ENCODE data around the gene MRPS35. TPM values are rescaled to one million over a fixed set of nuclear protein-coding genes. Genes with fewer than 3 reads are reported as not detected.
"Not testable (repeated sequence)": the region's sequence is repeated elsewhere in the genome, so short reads cannot be mapped to it uniquely, and the experiment has no call there.

MRPS35 gene
- total RNA-seq, 1 donor from 2014 or later = 54.0 TPM

GRCh38 chr12:27711967-27712366 is 1.3 kb downstream of the MRPS35 start:
- Mint-ChIP-seq H3K27me3 (ENCODE audit: low read depth) (peaks cover 7% of the 10 kb centered on the region), H3K9me3 (no peaks in the 10 kb centered on the region), H3K4me3 (ENCODE audit: low read depth) (peak overlapping the region; percentile 95), H3K4me1 (ENCODE audit: low read depth) (peaks cover 21% of the 10 kb centered on the region), H3K27ac (no peak overlapping the region), H3K36me3 (ENCODE audit: low read depth) (peaks cover 34% of the 10 kb centered on the region)
- DNase-seq (ENCODE audit: low spot score) = no peak
- intact Hi-C loops (cut with micrococcal nuclease) = loop anchor here (2.0 kb wide), 1 partner anchor 381 kb away; no protein-coding TSS in a partner anchor

- Mint-ChIP-seq H3K9me3 (no peaks in the 10 kb centered on the region), H3K4me1 (ENCODE audit: low read depth) (peaks cover 3% of the 10 kb centered on the region), H3K27ac (no peak overlapping the region), H3K27me3 (ENCODE audit: low read depth) (no peaks in the 10 kb centered on the region), H3K36me3 (ENCODE audit: low read depth) (peaks cover 39% of the 10 kb centered on the region), H3K4me3 (ENCODE audit: low read depth) (no peak overlapping the region)
- intact Hi-C loops (cut with micrococcal nuclease) = no loop called here
- no peak for DNase-seq (ENCODE audit: low spot score)
Measured at GRCh38 chr12:27723212-27723611, 12.6 kb downstream of the MRPS35 start.

- intact Hi-C loops (cut with micrococcal nuclease) = loop anchor here (5.0 to 10.0 kb wide), 2 partner anchors 52 to 1145 kb away; partner anchors contain the start of genes KLHL42 and MANSC4
- Mint-ChIP-seq H3K27ac (no peak overlapping the region), H3K27me3 (ENCODE audit: low read depth) (no peaks in the 10 kb centered on the region), H3K4me1 (ENCODE audit: low read depth) (peaks cover 1% of the 10 kb centered on the region), H3K36me3 (ENCODE audit: low read depth) (peaks cover 32% of the 10 kb centered on the region), H3K4me3 (ENCODE audit: low read depth) (no peak overlapping the region), H3K9me3 (no peaks in the 10 kb centered on the region)
- no peak for DNase-seq (ENCODE audit: low spot score)
Measured at GRCh38 chr12:27730097-27730588, 19.5 kb downstream of the MRPS35 start.

GRCh38 chr12:27732281-27732680 is 21.6 kb downstream of the MRPS35 start:
- Mint-ChIP-seq H3K27me3 (ENCODE audit: low read depth) (no peaks in the 10 kb centered on the region), H3K4me1 (ENCODE audit: low read depth) (peaks cover under 1% of the 10 kb centered on the region), H3K9me3 (no peaks in the 10 kb centered on the region), H3K36me3 (ENCODE audit: low read depth) (peaks cover 37% of the 10 kb centered on the region), H3K4me3 (ENCODE audit: low read depth) (no peak overlapping the region), H3K27ac (no peak overlapping the region)
- intact Hi-C loops (cut with micrococcal nuclease) = loop anchor here (5.0 to 10.0 kb wide), 2 partner anchors 50 to 1143 kb away; partner anchors contain the start of genes KLHL42 and MANSC4
- no peak for DNase-seq (ENCODE audit: low spot score)

GRCh38 chr12:27733052-27733656 is 22.5 kb downstream of the MRPS35 start:
- Mint-ChIP-seq H3K27me3 (ENCODE audit: low read depth) (no peaks in the 10 kb centered on the region), H3K36me3 (ENCODE audit: low read depth) (peaks cover 41% of the 10 kb centered on the region), H3K9me3 (no peaks in the 10 kb centered on the region), H3K4me1 (ENCODE audit: low read depth) (peaks cover 2% of the 10 kb centered on the region), H3K27ac (no peak overlapping the region), H3K4me3 (ENCODE audit: low read depth) (no peak overlapping the region)
- intact Hi-C loops (cut with micrococcal nuclease) = loop anchor here (1.0 to 10.0 kb wide), 4 partner anchors 49 to 1142 kb away; partner anchors contain the start of genes KLHL42 and MANSC4
- DNase-seq (ENCODE audit: low spot score) = no peak

- Mint-ChIP-seq H3K27me3 (ENCODE audit: low read depth) (no peaks in the 10 kb centered on the region), H3K4me1 (ENCODE audit: low read depth) (peaks cover 2% of the 10 kb centered on the region), H3K27ac (no peak overlapping the region), H3K4me3 (ENCODE audit: low read depth) (no peak overlapping the region), H3K36me3 (ENCODE audit: low read depth) (peaks cover 41% of the 10 kb centered on the region), H3K9me3 (no peaks in the 10 kb centered on the region)
- DNase-seq (ENCODE audit: low spot score) = no peak
- intact Hi-C loops (cut with micrococcal nuclease) = loop anchor here (1.0 to 10.0 kb wide), 4 partner anchors 49 to 1141 kb away; partner anchors contain the start of genes KLHL42 and MANSC4
Measured at GRCh38 chr12:27733791-27734190, 23.2 kb downstream of the MRPS35 start.

GRCh38 chr12:27734321-27734720 is 23.7 kb downstream of the MRPS35 start:
- not testable (repeated sequence) for H3K9me3 Mint-ChIP-seq, H3K27ac Mint-ChIP-seq

GRCh38 chr12:27743601-27744000 is 33.0 kb downstream of the MRPS35 start:
- Mint-ChIP-seq H3K9me3 (no peaks in the 10 kb centered on the region), H3K4me1 (ENCODE audit: low read depth) (peaks cover 3% of the 10 kb centered on the region), H3K27ac (no peak overlapping the region), H3K36me3 (ENCODE audit: low read depth) (peaks cover 65% of the 10 kb centered on the region), H3K4me3 (ENCODE audit: low read depth) (no peak overlapping the region), H3K27me3 (ENCODE audit: low read depth) (no peaks in the 10 kb centered on the region)
- DNase-seq (ENCODE audit: low spot score) = no peak
- intact Hi-C loops (cut with micrococcal nuclease) = no loop called here

More at GRCh38 chr12:27734321-27734720, 23.7 kb downstream of the MRPS35 start:
- H3K27me3 Mint-ChIP-seq (ENCODE audit: low read depth); H3K4me3 Mint-ChIP-seq (ENCODE audit: low read depth); H3K4me1 Mint-ChIP-seq (ENCODE audit: low read depth); DNase-seq (ENCODE audit: low spot score): not testable (repeated sequence)
- peaks cover 45% of the 10 kb centered on the region for H3K36me3 Mint-ChIP-seq (ENCODE audit: low read depth)
- intact Hi-C loops (cut with micrococcal nuclease) = loop anchor here (5.0 to 10.0 kb wide), 2 partner anchors 48 to 1140 kb away; partner anchors contain the start of genes KLHL42 and MANSC4

GRCh38 chr12:27745734-27746133 is 35.1 kb downstream of the MRPS35 start:
- H3K9me3 Mint-ChIP-seq; H3K27ac Mint-ChIP-seq; DNase-seq (ENCODE audit: low spot score); intact Hi-C loops (cut with micrococcal nuclease); H3K27me3 Mint-ChIP-seq (ENCODE audit: low read depth); H3K4me3 Mint-ChIP-seq (ENCODE audit: low read depth); H3K4me1 Mint-ChIP-seq (ENCODE audit: low read depth): not testable (repeated sequence)
- peaks cover 49% of the 10 kb centered on the region for H3K36me3 Mint-ChIP-seq (ENCODE audit: low read depth)

- no peaks in the 10 kb centered on the region for H3K27me3 Mint-ChIP-seq (ENCODE audit: low read depth)
- peaks cover 50% of the 10 kb centered on the region for H3K36me3 Mint-ChIP-seq (ENCODE audit: low read depth)
- H3K9me3 Mint-ChIP-seq = no peaks in the 10 kb centered on the region
- H3K4me1 Mint-ChIP-seq (ENCODE audit: low read depth) = no peaks in the 10 kb centered on the region
- intact Hi-C loops (cut with micrococcal nuclease) = no loop called here
- DNase-seq (ENCODE audit: low spot score) = no peak
- H3K4me3 Mint-ChIP-seq (ENCODE audit: low read depth) = no peak overlapping the region
- no peak overlapping the region for H3K27ac Mint-ChIP-seq
Measured at GRCh38 chr12:27747111-27747820, 36.6 kb downstream of the MRPS35 start.

- Mint-ChIP-seq H3K4me3 (ENCODE audit: low read depth) (no peak overlapping the region), H3K27ac (no peak overlapping the region), H3K36me3 (ENCODE audit: low read depth) (peaks cover 29% of the 10 kb centered on the region), H3K4me1 (ENCODE audit: low read depth) (no peaks in the 10 kb centered on the region), H3K9me3 (no peaks in the 10 kb centered on the region), H3K27me3 (ENCODE audit: low read depth) (no peaks in the 10 kb centered on the region)
- intact Hi-C loops (cut with micrococcal nuclease) = no loop called here
- DNase-seq (ENCODE audit: low spot score) = no peak
Measured at GRCh38 chr12:27751386-27752047, 40.9 kb downstream of the MRPS35 start.

- intact Hi-C loops (cut with micrococcal nuclease) = no loop called here
- H3K27ac Mint-ChIP-seq = no peak overlapping the region
- no peaks in the 10 kb centered on the region for H3K4me1 Mint-ChIP-seq (ENCODE audit: low read depth)
- H3K27me3 Mint-ChIP-seq (ENCODE audit: low read depth) = no peaks in the 10 kb centered on the region
- no peak for DNase-seq (ENCODE audit: low spot score)
- peaks cover 27% of the 10 kb centered on the region for H3K36me3 Mint-ChIP-seq (ENCODE audit: low read depth)
- H3K9me3 Mint-ChIP-seq = no peaks in the 10 kb centered on the region
- H3K4me3 Mint-ChIP-seq (ENCODE audit: low read depth) = no peak overlapping the region
Measured at GRCh38 chr12:27754795-27755194, 44.2 kb downstream of the MRPS35 start.
